Astrocyte of the spinal cord (primary cell): ENCODE results near the gene HSBP1L1.

Experiments
- DNase-seq: peaks from one replicate; pipeline ENCODE4 v3.0.0; 2011; ENCODE audit warnings: low read depth, low spot score
- H3K4me3 ChIP-seq: 2 replicates; pipeline ENCODE4 v1.5.1; 2011; ENCODE audit warnings: low read depth, mild to moderate bottlenecking, low read length, moderate library complexity
- CTCF ChIP-seq: IDR thresholded peaks from 2 replicates; pipeline ENCODE4 v1.5.1; 2012; ENCODE audit warnings: low read depth, mild to moderate bottlenecking, low read length, inconsistent platforms
- in situ Hi-C: cut with HindIII; loops from 2 replicates; pipeline ENCODE4 v1.10.0; 2017; ENCODE audit warnings: low sequenced_read_pairs

The HSBP1L1 gene

GRCh38 chr18:79965119-79965902 lies 868 bp downstream of the HSBP1L1 start:
- in situ Hi-C loops = no loop called here
- DNase-seq = peak; percentile 66
- TF ChIP-seq CTCF = no peak
- peak overlapping the region; percentile 43 for H3K4me3 ChIP-seq

GRCh38 chr18:79970419-79971133 lies 6.1 kb downstream of the HSBP1L1 start:
- no peak for DNase-seq
- no peak for TF ChIP-seq CTCF
- H3K4me3 ChIP-seq = no peak overlapping the region
- in situ Hi-C loops = no loop called here

- TF ChIP-seq CTCF = no peak
- H3K4me3 ChIP-seq = no peak overlapping the region
- in situ Hi-C loops = no loop called here
- no peak for DNase-seq
Measured at GRCh38 chr18:79971211-79971952, 6.9 kb downstream of the HSBP1L1 start.

- TF ChIP-seq CTCF = no peak
- in situ Hi-C loops = no loop called here
- H3K4me3 ChIP-seq = no peak overlapping the region
- DNase-seq = no peak
Measured at GRCh38 chr18:79971986-79972385, 7.5 kb downstream of the HSBP1L1 start.

GRCh38 chr18:79972720-79973119 lies 8.3 kb downstream of the HSBP1L1 start:
- no peak for TF ChIP-seq CTCF
- H3K4me3 ChIP-seq = no peak overlapping the region
- DNase-seq = no peak
- in situ Hi-C loops = no loop called here

GRCh38 chr18:79973517-79973916 lies 9.1 kb downstream of the HSBP1L1 start:
- H3K4me3 ChIP-seq = no peak overlapping the region
- TF ChIP-seq CTCF = no peak
- in situ Hi-C loops = no loop called here
- no peak for DNase-seq
